Measurements from ENCODE around the gene UNK.

GRCh38 chr17:75848523-75849278 lies 64.1 kb downstream of the UNK start:
- peak; percentile 81 for TF ChIP-seq CTCF (conservative IDR thresholded peaks at IDR 0.05)
- TF ChIP-seq EZH2 (IDR thresholded peaks at IDR 0.05; ENCODE audit: low read depth), result no peak
